ENCODE data around the gene SLC5A1. TPM values are rescaled to one million over a fixed set of nuclear protein-coding genes. Genes with fewer than 3 reads are reported as not detected.

SLC5A1 gene
- total RNA-seq, 1 experiment from 2014 or later = 0.23 TPM

GRCh38 chr22:32077151-32077550 lies 34.1 kb downstream of the SLC5A1 start:
- H3K36me3 ChIP-seq (ENCODE audit: control insufficient read depth, insufficient read depth, low read length) = no peaks in the 10 kb centered on the region
- H3K9me3 Mint-ChIP-seq (ENCODE audit: unreplicated experiment) = no peaks in the 10 kb centered on the region
- no peak for DNase-seq
- H3K27me3 Mint-ChIP-seq (ENCODE audit: insufficient read depth, unreplicated experiment) = no peaks in the 10 kb centered on the region
- intact Hi-C loops (cut with micrococcal nuclease; ENCODE audit: unreplicated experiment) = no loop called here
- no peaks in the 10 kb centered on the region for H3K9me3 ChIP-seq
- no peak overlapping the region for H3K27ac Mint-ChIP-seq (ENCODE audit: unreplicated experiment)
- ChIA-PET POLR2A (no interaction called here), CTCF (no interaction called here)
- peaks cover 41% of the 10 kb centered on the region for H3K4me1 ChIP-seq
- TF ChIP-seq, protein P1, sequence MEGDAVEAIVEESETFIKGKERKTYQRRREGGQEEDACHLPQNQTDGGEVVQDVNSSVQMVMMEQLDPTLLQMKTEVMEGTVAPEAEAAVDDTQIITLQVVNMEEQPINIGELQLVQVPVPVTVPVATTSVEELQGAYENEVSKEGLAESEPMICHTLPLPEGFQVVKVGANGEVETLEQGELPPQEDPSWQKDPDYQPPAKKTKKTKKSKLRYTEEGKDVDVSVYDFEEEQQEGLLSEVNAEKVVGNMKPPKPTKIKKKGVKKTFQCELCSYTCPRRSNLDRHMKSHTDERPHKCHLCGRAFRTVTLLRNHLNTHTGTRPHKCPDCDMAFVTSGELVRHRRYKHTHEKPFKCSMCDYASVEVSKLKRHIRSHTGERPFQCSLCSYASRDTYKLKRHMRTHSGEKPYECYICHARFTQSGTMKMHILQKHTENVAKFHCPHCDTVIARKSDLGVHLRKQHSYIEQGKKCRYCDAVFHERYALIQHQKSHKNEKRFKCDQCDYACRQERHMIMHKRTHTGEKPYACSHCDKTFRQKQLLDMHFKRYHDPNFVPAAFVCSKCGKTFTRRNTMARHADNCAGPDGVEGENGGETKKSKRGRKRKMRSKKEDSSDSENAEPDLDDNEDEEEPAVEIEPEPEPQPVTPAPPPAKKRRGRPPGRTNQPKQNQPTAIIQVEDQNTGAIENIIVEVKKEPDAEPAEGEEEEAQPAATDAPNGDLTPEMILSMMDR (IDR thresholded peaks at IDR 0.05; ENCODE audit: insufficient read depth in 1 of 2, low read depth in 1 of 2, low read length in 1 of 2, severe bottlenecking in 1 of 2, unreplicated experiment in 1 of 2) = no peak
- no peak overlapping the region for H3K4me3 ChIP-seq (ENCODE audit: low read depth, low read length)
- H3K4me1 Mint-ChIP-seq (ENCODE audit: low read depth, unreplicated experiment) = peaks cover 12% of the 10 kb centered on the region
- no TSS peak for BruUV-seq (replicated peaks)
- H3K4me3 Mint-ChIP-seq (ENCODE audit: unreplicated experiment) = no peak overlapping the region
- H3K36me3 Mint-ChIP-seq (ENCODE audit: insufficient read depth, unreplicated experiment) = no peaks in the 10 kb centered on the region
- H3K27me3 ChIP-seq (replicated peaks; ENCODE audit: control insufficient read depth, insufficient read depth, low read length) = no peaks in the 10 kb centered on the region

GRCh38 chr22:32079130-32080089 lies 36.3 kb downstream of the SLC5A1 start:
- no peaks in the 10 kb centered on the region for H3K36me3 Mint-ChIP-seq (ENCODE audit: insufficient read depth, unreplicated experiment)
- POLR2A ChIA-PET = no interaction called here
- H3K27me3 Mint-ChIP-seq (ENCODE audit: insufficient read depth, unreplicated experiment) = no peaks in the 10 kb centered on the region
- H3K9me3 Mint-ChIP-seq (ENCODE audit: unreplicated experiment) = no peaks in the 10 kb centered on the region
- Histone ChIP-seq H3K27me3 (replicated peaks; ENCODE audit: control insufficient read depth, insufficient read depth, low read length) (no peaks in the 10 kb centered on the region), H3K9me3 (no peaks in the 10 kb centered on the region), H3K4me3 (ENCODE audit: low read depth, low read length) (no peak overlapping the region), H3K4me1 (peaks cover 33% of the 10 kb centered on the region), H3K36me3 (ENCODE audit: control insufficient read depth, insufficient read depth, low read length) (no peaks in the 10 kb centered on the region)
- H3K4me1 Mint-ChIP-seq (ENCODE audit: low read depth, unreplicated experiment) = peaks cover 12% of the 10 kb centered on the region
- H3K4me3 Mint-ChIP-seq (ENCODE audit: unreplicated experiment) = no peak overlapping the region
- CTCF ChIA-PET = interaction anchor here (0.6 to 3.7 kb wide), 6 partner anchors 11 to 433 kb away, joined by 3 to 13 read pairs (median 5); no protein-coding TSS in a partner anchor
- peak; percentile 51 to 72 for DNase-seq
- TF ChIP-seq, protein P1 (IDR thresholded peaks at IDR 0.05; ENCODE audit: insufficient read depth in 1 of 2, low read depth in 1 of 2, low read length in 1 of 2, severe bottlenecking in 1 of 2, unreplicated experiment in 1 of 2) = no peak
- H3K27ac Mint-ChIP-seq (ENCODE audit: unreplicated experiment) = no peak overlapping the region
- BruUV-seq (replicated peaks) = no TSS peak
- intact Hi-C loops (cut with micrococcal nuclease; ENCODE audit: unreplicated experiment) = no loop called here

DNA sequence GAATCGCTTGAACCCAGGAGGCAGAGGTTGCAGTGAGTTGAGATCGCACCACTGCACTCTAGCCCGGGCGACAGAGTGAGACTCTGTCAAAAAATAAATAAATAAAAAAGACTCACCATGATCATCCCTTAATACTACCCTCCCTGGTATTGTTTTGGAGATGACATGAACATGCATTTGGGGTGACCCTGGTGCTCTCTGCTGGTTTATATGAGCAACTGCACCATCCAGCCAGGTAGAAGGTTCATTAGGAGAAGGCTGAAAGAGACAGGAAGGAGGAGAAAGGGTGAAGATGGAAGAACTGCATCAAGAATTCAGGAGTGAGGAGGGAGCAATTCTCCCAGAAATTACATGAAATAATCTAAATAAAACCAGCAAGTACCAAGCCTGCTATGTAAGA lies 37.8 kb downstream of the SLC5A1 start:
- Mint-ChIP-seq H3K9me3 (ENCODE audit: unreplicated experiment) (no peaks in the 10 kb centered on the region), H3K4me3 (ENCODE audit: unreplicated experiment) (no peak overlapping the region), H3K27ac (ENCODE audit: unreplicated experiment) (no peak overlapping the region), H3K36me3 (ENCODE audit: insufficient read depth, unreplicated experiment) (no peaks in the 10 kb centered on the region), H3K4me1 (ENCODE audit: low read depth, unreplicated experiment) (peaks cover 6% of the 10 kb centered on the region), H3K27me3 (ENCODE audit: insufficient read depth, unreplicated experiment) (no peaks in the 10 kb centered on the region)
- ChIA-PET CTCF (interaction anchor here (1.2 to 3.7 kb wide), 2 partner anchors 104 to 111 kb away, joined by 3 to 13 read pairs; no protein-coding TSS in a partner anchor), POLR2A (no interaction called here)
- Histone ChIP-seq H3K27me3 (replicated peaks; ENCODE audit: control insufficient read depth, insufficient read depth, low read length) (no peaks in the 10 kb centered on the region), H3K9me3 (no peaks in the 10 kb centered on the region), H3K36me3 (ENCODE audit: control insufficient read depth, insufficient read depth, low read length) (no peaks in the 10 kb centered on the region), H3K4me3 (ENCODE audit: low read depth, low read length) (no peak overlapping the region), H3K4me1 (peaks cover 32% of the 10 kb centered on the region)
- peak in 1 of 2 experiments; percentile 43 for DNase-seq
- BruUV-seq (replicated peaks) = no TSS peak
- TF ChIP-seq, protein P1 (IDR thresholded peaks at IDR 0.05; ENCODE audit: insufficient read depth in 1 of 2, low read depth in 1 of 2, low read length in 1 of 2, severe bottlenecking in 1 of 2, unreplicated experiment in 1 of 2) = peak; percentile 66 to 70
- intact Hi-C loops (cut with micrococcal nuclease; ENCODE audit: unreplicated experiment) = loop anchor here (1.0 kb wide), 1 partner anchor 104 kb away; no protein-coding TSS in a partner anchor
